Endothelial cell of umbilical vein (primary cell): ENCODE measurements around the gene EFHB. TPM values are rescaled to one million over a fixed set of nuclear protein-coding genes. Genes with fewer than 3 reads are reported as not detected.
A peak's percentile ranks its signal among the peaks of the same experiment; 100 is the strongest.

Source experiments
- BruUV-seq: library from RNA; stranded (reverse); fragments of 400-500 nt; replicated peaks from 2 replicates; lab custom pipeline; 2021; lab: Mats Ljungman, UMichigan
- CTCF ChIA-PET: fragments of 300-600, 350-600 bp; sonication (Branson Sonifier 250); formaldehyde crosslinking; loops from one replicate; lab custom pipeline; 2021; ENCODE audit warnings: antibody characterized with exemption, inconsistent platforms; lab: Charles Lee
- POLR2A ChIA-PET: fragments of 300-600, 350-600 bp; sonication (Branson Sonifier 250); formaldehyde crosslinking; loops from one replicate; lab custom pipeline; 2021; ENCODE audit warnings: antibody characterized with exemption, inconsistent platforms; lab: Charles Lee
- DNase-seq: peaks from one replicate; pipeline ENCODE4 v3.0.0-alpha.2; 2011; ENCODE audit warnings: low read depth, low spot score
- FAIRE-seq: peaks from 2 replicates; lab custom pipeline; 2011; peaks lifted over from hg19 to GRCh38; lab: Jason Lieb, UNC
- H2AFZ ChIP-seq: 2 replicates; pipeline ENCODE4 v1.6.0; 2012; ENCODE audit warnings: low read depth, low read length, control low read depth, inconsistent platforms
- H3K27ac ChIP-seq: 2 replicates; pipeline ENCODE4 v1.5.1; 2011; ENCODE audit warnings: low read depth, mild to moderate bottlenecking, control low read depth, low read length, moderate library complexity; ENCODE audit not compliant: insufficient read depth
- H3K27me3 ChIP-seq, 2 experiments: 2 replicates each; pipeline versions ENCODE4 v1.6.0 to v1.6.1; 2011; ENCODE audit warnings: low read length in 2 of 2, mixed read lengths in 1 of 2; ENCODE audit not compliant: control insufficient read depth in 2 of 2, insufficient read depth in 2 of 2
- H3K36me3 ChIP-seq, 2 experiments: 2 replicates in 1 of 2; 3 replicates in 1 of 2; pipeline ENCODE4 v1.5.1; 2011; ENCODE audit warnings: low read length in 2 of 2, mild to moderate bottlenecking in 1 of 2, moderate library complexity in 1 of 2; ENCODE audit not compliant: control insufficient read depth in 2 of 2, insufficient read depth in 2 of 2; ENCODE audit errors: extremely low read depth in 1 of 2
- H3K4me1 ChIP-seq: 3 replicates; pipeline ENCODE4 v1.5.1; 2011; ENCODE audit warnings: mild to moderate bottlenecking, low read length; ENCODE audit not compliant: control insufficient read depth, insufficient read depth; ENCODE audit errors: extremely low read depth
- H3K4me2 ChIP-seq: 2 replicates; pipeline ENCODE4 v1.6.1; 2011; ENCODE audit warnings: low read length, control low read depth, mixed read lengths; ENCODE audit not compliant: insufficient read depth
- H3K4me3 ChIP-seq, 3 experiments: fragments of 200-600 bp in 1 of 3; sonication (generic), shearing (Covaris generic) in 1 of 3; replicated peaks in 1 of 3; 2 replicates each; pipeline ENCODE4 v1.5.1; 2011 to 2016; ENCODE audit warnings: control low read depth in 3 of 3, low read length in 3 of 3, mild to moderate bottlenecking in 2 of 3, inconsistent platforms in 1 of 3, low read depth in 1 of 3, moderate library complexity in 1 of 3; ENCODE audit not compliant: insufficient read depth in 1 of 3
- H3K79me2 ChIP-seq: 2 replicates; pipeline ENCODE4 v1.6.0; 2012; ENCODE audit warnings: low read length, inconsistent platforms; ENCODE audit not compliant: control insufficient read depth, insufficient read depth
- H3K9ac ChIP-seq: replicated peaks from 2 replicates; pipeline ENCODE3; 2011; ENCODE audit warnings: low read length, control low read depth; ENCODE audit not compliant: insufficient read depth; ENCODE audit errors: extremely low read depth
- H3K9me1 ChIP-seq: replicated peaks from 3 replicates; pipeline ENCODE4 v1.6.0; 2011; ENCODE audit warnings: mild to moderate bottlenecking, low read length; ENCODE audit not compliant: control insufficient read depth, insufficient read depth; ENCODE audit errors: extremely low read depth
- H3K9me3 ChIP-seq: replicated peaks from 2 replicates; pipeline ENCODE4 v1.5.1; 2012; ENCODE audit warnings: low read length, inconsistent platforms; ENCODE audit not compliant: control insufficient read depth, insufficient read depth
- H4K20me1 ChIP-seq: replicated peaks from 2 replicates; pipeline ENCODE3; 2011; ENCODE audit warnings: mild to moderate bottlenecking, low read length; ENCODE audit not compliant: control insufficient read depth, insufficient read depth; ENCODE audit errors: extremely low read depth
- CTCF ChIP-seq, 2 donors: IDR thresholded peaks; 1 replicate in 1 of 2; 2 replicates in 1 of 2; pipeline ENCODE4 v1.5.1; 2011; ENCODE audit warnings: low read length in 2 of 2, mild to moderate bottlenecking in 2 of 2, moderate library complexity in 2 of 2, control low read depth in 1 of 2, inconsistent platforms in 1 of 2, low read depth in 1 of 2; ENCODE audit not compliant: insufficient read depth in 1 of 2; ENCODE audit errors: extremely low read depth in 1 of 2
- EZH2 ChIP-seq: IDR thresholded peaks from 2 replicates; pipeline ENCODE4 v1.6.1; 2012; ENCODE audit warnings: borderline replicate concordance, low read depth, mild to moderate bottlenecking, moderate library complexity, low read length, inconsistent platforms; ENCODE audit not compliant: severe bottlenecking
- MAX ChIP-seq: IDR thresholded peaks from 2 replicates; pipeline ENCODE4 v1.6.1; 2011; ENCODE audit not compliant: insufficient read depth, insufficient read length
- POLR2AphosphoS5 ChIP-seq: IDR thresholded peaks from 2 replicates; pipeline ENCODE4 v1.6.1; 2012; ENCODE audit warnings: low read depth, mild to moderate bottlenecking, control low read depth, low read length, moderate library complexity; ENCODE audit not compliant: insufficient read depth
- dilution Hi-C: fragments of 300-500 bp; cut with MboI; formaldehyde crosslinking; loops from one replicate; pipeline ENCODE4 v1.15.0; 2019; ENCODE audit warnings: low sequenced_read_pairs; ENCODE audit not compliant: extremely low pct_ligation_motif_present
- intact Hi-C: fragments of 100-400 bp; cut with micrococcal nuclease; formaldehyde crosslinking; loops from one replicate; pipeline ENCODE4 v1.10.0; 2022
- polyA plus RNA-seq, 4 experiments: library from polyadenylated mRNA; depleted of rRNA in 3 of 4; stranded (reverse) in 3 of 4; unstranded in 1 of 4; fragments of >200 nt; gene quantifications; 2 replicates each; pipeline versions ENCODE4 v1.2.1 to v1.2.3, GENCODE V29; 2011 to 2012; ENCODE audit warnings: missing spikeins in 1 of 4
- total RNA-seq: library from RNA; stranded (reverse); gene quantifications from 2 replicates; pipeline ENCODE4 v1.2.3, GENCODE V29; 2021

Gene EFHB
- total and polyA plus RNA-seq, 2 donors (not counting 3 experiments of a cell fraction or from before 2014, with no cell fraction given) = 0.82 TPM; not detected in 1

- Histone ChIP-seq H3K9ac (no peak overlapping the region), H4K20me1 (no peaks in the 10 kb centered on the region), H3K4me3 (no peak overlapping the region), H3K27me3 (no peaks in the 10 kb centered on the region), H3K4me1 (peaks cover 20% of the 10 kb centered on the region), H2AFZ (peak overlapping the region; percentile 50), H3K4me2 (no peak overlapping the region), H3K36me3 (no peaks in the 10 kb centered on the region), H3K9me1 (no peaks in the 10 kb centered on the region), H3K79me2 (no peaks in the 10 kb centered on the region), H3K27ac (no peak overlapping the region), H3K9me3 (no peaks in the 10 kb centered on the region)
- TF ChIP-seq CTCF (IDR thresholded peaks at IDR 0.05; ENCODE audit: extremely low read depth in 1 of 2, insufficient read depth in 1 of 2, low read depth in 1 of 2, low read length in 2 of 2) = no peak
- no peak for TF ChIP-seq POLR2AphosphoS5
- no peak for TF ChIP-seq EZH2
- TF ChIP-seq MAX = no peak
- no peak for FAIRE-seq
- CTCF ChIA-PET = no interaction called here
- POLR2A ChIA-PET = no interaction called here
- no TSS peak for BruUV-seq
- no peak for DNase-seq
- intact Hi-C loops = no loop called here
- dilution Hi-C loops = no loop called here
Observed at GRCh38 chr3:19891740-19892139, 42.3 kb downstream of the EFHB start.
